MCF 10A (cell line): ENCODE results near the gene SNX22. TPM values are rescaled to one million over a fixed set of nuclear protein-coding genes. Genes with fewer than 3 reads are reported as not detected.
"Not testable (repeated sequence)": the region's sequence is repeated elsewhere in the genome, so short reads cannot be mapped to it uniquely, and the experiment has no call there.

Experiments used
- BruUV-seq: library from RNA; stranded (reverse); fragments of 400-500 nt; replicated peaks from 2 replicates; lab custom pipeline; 2021; lab: Mats Ljungman, UMichigan
- CTCF ChIA-PET: fragments of 300-600 bp; sonication (Branson Sonifier 250); formaldehyde crosslinking; extraction: SDS; loops from one replicate; lab custom pipeline; 2021; ENCODE audit warnings: antibody characterized with exemption, inconsistent platforms; lab: Yijun Ruan, JAX
- POLR2A ChIA-PET: fragments of 300-600, 350-650 bp; sonication (Branson Sonifier 250); formaldehyde crosslinking; extraction: SDS; loops from one replicate; lab custom pipeline; 2020; ENCODE audit warnings: antibody characterized with exemption, inconsistent platforms; lab: Yijun Ruan, JAX
- DNase-seq: peaks from one replicate; pipeline ENCODE4 v3.0.0-alpha.2; 2018; ENCODE audit not compliant: unreplicated experiment
- H3K27ac Mint-ChIP-seq: one replicate; pipeline ENCODE4 v1.8.0; 2022; ENCODE audit warnings: mild to moderate bottlenecking, low read depth, mixed read lengths; ENCODE audit not compliant: unreplicated experiment
- H3K27me3 Mint-ChIP-seq: one replicate; pipeline ENCODE4 v1.8.0; 2022; ENCODE audit warnings: mixed read lengths; ENCODE audit not compliant: insufficient read depth, unreplicated experiment
- H3K36me3 Mint-ChIP-seq: one replicate; pipeline ENCODE4 v1.8.0; 2022; ENCODE audit warnings: mild to moderate bottlenecking, moderate library complexity, mixed read lengths; ENCODE audit not compliant: insufficient read depth, unreplicated experiment
- H3K4me1 Mint-ChIP-seq: one replicate; pipeline ENCODE4 v1.8.0; 2022; ENCODE audit warnings: mixed read lengths; ENCODE audit not compliant: insufficient read depth, unreplicated experiment
- H3K4me3 Mint-ChIP-seq: one replicate; pipeline ENCODE4 v1.8.0; 2022; ENCODE audit warnings: mild to moderate bottlenecking, moderate library complexity, mixed read lengths; ENCODE audit not compliant: unreplicated experiment
- H3K9me3 Mint-ChIP-seq: one replicate; pipeline ENCODE4 v1.8.0; 2022; ENCODE audit warnings: mixed read lengths; ENCODE audit not compliant: unreplicated experiment
- intact Hi-C: fragments of 100-400 bp; cut with micrococcal nuclease; formaldehyde crosslinking; loops from 2 replicates; pipeline ENCODE4 v1.14.1; 2022
- total RNA-seq: library from RNA; stranded (reverse); gene quantifications from 2 replicates; pipeline ENCODE4 v1.2.3, GENCODE V29; 2022
- TF ChIP-seq, protein P1 (sequence below): fragments of 200-600 bp; IDR thresholded peaks from one replicate; pipeline ENCODE4 v1.8.0; 2022; ENCODE audit warnings: antibody characterized with exemption, mild to moderate bottlenecking; ENCODE audit not compliant: unreplicated experiment

Gene SNX22
- total RNA-seq, 1 experiment from 2014 or later: 0.16 TPM

GRCh38 chr15:64107337-64107736, 44.2 kb upstream of the SNX22 start:
- TF ChIP-seq, protein P1, sequence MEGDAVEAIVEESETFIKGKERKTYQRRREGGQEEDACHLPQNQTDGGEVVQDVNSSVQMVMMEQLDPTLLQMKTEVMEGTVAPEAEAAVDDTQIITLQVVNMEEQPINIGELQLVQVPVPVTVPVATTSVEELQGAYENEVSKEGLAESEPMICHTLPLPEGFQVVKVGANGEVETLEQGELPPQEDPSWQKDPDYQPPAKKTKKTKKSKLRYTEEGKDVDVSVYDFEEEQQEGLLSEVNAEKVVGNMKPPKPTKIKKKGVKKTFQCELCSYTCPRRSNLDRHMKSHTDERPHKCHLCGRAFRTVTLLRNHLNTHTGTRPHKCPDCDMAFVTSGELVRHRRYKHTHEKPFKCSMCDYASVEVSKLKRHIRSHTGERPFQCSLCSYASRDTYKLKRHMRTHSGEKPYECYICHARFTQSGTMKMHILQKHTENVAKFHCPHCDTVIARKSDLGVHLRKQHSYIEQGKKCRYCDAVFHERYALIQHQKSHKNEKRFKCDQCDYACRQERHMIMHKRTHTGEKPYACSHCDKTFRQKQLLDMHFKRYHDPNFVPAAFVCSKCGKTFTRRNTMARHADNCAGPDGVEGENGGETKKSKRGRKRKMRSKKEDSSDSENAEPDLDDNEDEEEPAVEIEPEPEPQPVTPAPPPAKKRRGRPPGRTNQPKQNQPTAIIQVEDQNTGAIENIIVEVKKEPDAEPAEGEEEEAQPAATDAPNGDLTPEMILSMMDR: no peak
- Mint-ChIP-seq H3K9me3 (no peaks in the 10 kb centered on the region), H3K27me3 (no peaks in the 10 kb centered on the region), H3K36me3 (peaks cover 7% of the 10 kb centered on the region), H3K4me3 (no peak overlapping the region), H3K27ac (no peak overlapping the region), H3K4me1 (peaks cover 16% of the 10 kb centered on the region)
- intact Hi-C loops: no loop called here
- ChIA-PET CTCF (interaction anchor here (1.1 to 2.6 kb wide), 2 partner anchors 42 to 46 kb away, joined by 3 to 9 read pairs; no protein-coding TSS in a partner anchor), POLR2A (interaction anchor here (0.6 to 2.3 kb wide), 3 partner anchors 11 to 245 kb away, joined by 3 to 10 read pairs (median 6); partner anchors contain the start of genes CIAO2A and SNX1)
- DNase-seq: no peak
- BruUV-seq: no TSS peak

DNA sequence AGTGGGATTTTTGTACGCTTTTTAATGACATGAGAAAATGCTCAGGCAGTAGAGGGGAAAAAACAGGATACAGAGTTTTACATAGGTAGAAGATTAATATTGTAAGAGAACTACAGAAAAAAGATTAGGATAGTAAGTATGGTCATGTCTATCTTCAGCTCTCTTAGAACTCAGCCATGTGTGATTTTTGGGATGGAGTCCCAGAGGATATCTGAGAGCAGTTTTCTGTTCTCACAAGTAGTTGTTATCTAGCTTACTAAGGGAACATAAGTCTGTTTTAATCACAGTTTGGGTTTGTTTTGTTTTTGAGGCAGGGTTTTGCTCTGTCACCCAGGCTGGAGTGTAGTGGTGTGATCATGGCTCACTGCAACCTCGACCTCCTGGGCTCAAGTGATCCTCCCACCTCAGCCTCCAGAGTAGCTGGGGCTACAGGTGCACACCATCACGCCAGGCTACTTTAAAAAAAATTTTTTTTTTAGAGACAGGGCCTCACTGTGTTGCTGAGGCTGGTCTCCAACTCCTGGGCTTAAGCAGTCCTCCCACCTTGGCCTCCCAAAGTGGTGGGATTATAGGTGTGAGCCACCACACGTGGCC, 41.3 kb upstream of the SNX22 start:
- not testable (repeated sequence) for BruUV-seq

DNA sequence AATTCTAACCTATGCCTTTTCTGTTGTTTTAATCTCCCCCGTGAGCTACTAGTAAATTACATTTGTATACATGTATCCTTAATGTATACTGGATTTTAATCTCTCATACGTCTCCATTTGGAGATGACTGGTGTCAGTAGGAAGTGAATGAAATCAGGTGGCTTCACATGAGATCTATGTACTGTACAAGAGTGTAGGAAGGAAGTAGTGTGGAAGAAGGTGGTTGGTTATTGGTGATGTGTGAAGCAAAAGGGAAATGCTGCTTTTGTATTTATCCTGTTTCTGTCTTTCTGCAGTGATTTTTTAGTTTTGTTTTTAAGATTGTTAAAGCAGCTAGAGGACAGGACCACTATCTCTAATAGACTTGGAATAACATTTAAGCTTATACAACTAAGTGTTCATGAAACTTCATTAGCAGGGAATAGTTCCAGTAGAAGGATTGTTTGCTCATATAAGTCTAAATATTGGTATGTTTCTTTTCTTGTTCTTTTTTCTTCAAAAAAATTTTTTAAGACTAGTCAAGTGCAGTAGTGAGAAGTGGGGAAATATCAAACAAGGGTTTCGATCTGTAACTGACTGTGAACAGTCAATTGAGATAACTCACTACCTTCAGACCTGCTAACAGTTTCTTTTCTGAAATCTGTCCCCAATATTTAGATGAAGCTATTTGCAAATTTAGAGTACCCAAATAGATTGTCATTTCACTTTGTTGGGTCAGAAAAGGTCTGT, 40.4 kb upstream of the SNX22 start:
- Mint-ChIP-seq H3K27ac (no peak overlapping the region), H3K27me3 (no peaks in the 10 kb centered on the region), H3K4me1 (peaks cover 18% of the 10 kb centered on the region), H3K4me3 (no peak overlapping the region), H3K36me3 (peaks cover 38% of the 10 kb centered on the region), H3K9me3 (no peaks in the 10 kb centered on the region)
- ChIA-PET CTCF (interaction anchor here (0.6 to 0.9 kb wide), 4 partner anchors 15 to 279 kb away, joined by 3 to 5 read pairs (median 4); partner anchors contain the start of gene SNX1), POLR2A (interaction anchor here (1.2 to 1.9 kb wide), 3 partner anchors 13 to 16 kb away, joined by 4 to 5 read pairs (median 5); partner anchors contain the start of gene SNX1)
- intact Hi-C loops: no loop called here
- no peak for DNase-seq
- BruUV-seq: no TSS peak
- TF ChIP-seq, protein P1: no peak

More for the DNA sequence above, 41.3 kb upstream of the SNX22 start:
- CTCF ChIA-PET: interaction anchor here (0.5 to 0.9 kb wide), 2 partner anchors 26 to 44 kb away, joined by 3 to 5 read pairs; no protein-coding TSS in a partner anchor
- H3K27ac Mint-ChIP-seq, intact Hi-C loops, H3K9me3 Mint-ChIP-seq, H3K27me3 Mint-ChIP-seq, H3K4me3 Mint-ChIP-seq, DNase-seq: not testable (repeated sequence)
- H3K36me3 Mint-ChIP-seq: peaks cover 29% of the 10 kb centered on the region
- POLR2A ChIA-PET: interaction anchor here (1.9 kb wide), 1 partner anchor 15 kb away, joined by 5 read pairs; the partner anchor contains the start of gene SNX1
- H3K4me1 Mint-ChIP-seq: peaks cover 23% of the 10 kb centered on the region

DNA sequence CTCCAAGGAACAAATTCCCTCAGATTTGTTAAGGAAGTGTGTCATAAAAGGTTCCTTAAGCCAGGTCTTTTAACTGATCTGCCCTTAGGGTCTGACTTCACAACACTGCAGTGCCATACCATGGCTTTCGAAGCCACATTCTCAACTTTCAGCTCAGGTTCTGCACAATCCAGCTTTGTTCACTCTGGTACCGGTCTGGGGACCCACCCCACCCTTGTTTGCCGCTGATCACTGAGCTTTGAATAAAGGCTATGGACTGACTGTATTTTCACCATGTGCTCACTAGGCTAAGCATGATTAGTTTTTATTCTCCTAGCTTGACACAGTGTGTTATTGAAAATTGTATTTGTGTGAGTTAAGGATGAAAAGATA, 39.9 kb upstream of the SNX22 start:
- Mint-ChIP-seq H3K4me3 (no peak overlapping the region), H3K9me3 (no peaks in the 10 kb centered on the region), H3K36me3 (peaks cover 41% of the 10 kb centered on the region), H3K4me1 (peaks cover 18% of the 10 kb centered on the region), H3K27me3 (no peaks in the 10 kb centered on the region), H3K27ac (no peak overlapping the region)
- POLR2A ChIA-PET: interaction anchor here (0.6 to 1.9 kb wide), 4 partner anchors 14 to 1064 kb away, joined by 3 to 5 read pairs (median 4); partner anchors contain the start of gene SNX1
- CTCF ChIA-PET: interaction anchor here (0.7 kb wide), 2 partner anchors 15 to 279 kb away, joined by 4 to 5 read pairs; partner anchors contain the start of gene SNX1
- DNase-seq: no peak
- BruUV-seq: no TSS peak
- intact Hi-C loops: no loop called here
- TF ChIP-seq, protein P1: no peak
